Nephron (organoid): ENCODE data around the gene SHANK1.

ENCODE experiments used
- H3K27ac Mint-ChIP-seq, 3 experiments: 2 replicates each; pipeline ENCODE4 v1.8.0; 2020; ENCODE audit warnings: mixed read lengths in 3 of 3, mild to moderate bottlenecking in 2 of 3, moderate library complexity in 1 of 3
- H3K27me3 Mint-ChIP-seq: 2 replicates; pipeline ENCODE4 v1.8.0; 2021; ENCODE audit warnings: low read depth, mild to moderate bottlenecking, moderate library complexity, mixed read lengths
- H3K36me3 Mint-ChIP-seq: 2 replicates; pipeline ENCODE4 v1.8.0; 2020; ENCODE audit warnings: low read depth, mixed read lengths
- H3K4me1 Mint-ChIP-seq: 2 replicates; pipeline ENCODE4 v1.8.0; 2020; ENCODE audit warnings: mixed read lengths
- H3K4me3 Mint-ChIP-seq, 3 experiments: 2 replicates each; pipeline ENCODE4 v1.8.0; 2020; ENCODE audit warnings: mild to moderate bottlenecking in 3 of 3, mixed read lengths in 3 of 3, moderate library complexity in 2 of 3
- H3K9me3 Mint-ChIP-seq: 2 replicates; pipeline ENCODE4 v1.8.0; 2020; ENCODE audit warnings: mixed read lengths
- TF ChIP-seq, protein P1 (sequence below), 3 experiments: fragments of 200-600 bp; sonication (generic); IDR thresholded peaks; one replicate each; pipeline ENCODE4 v1.5.0; 2021; ENCODE audit warnings: antibody characterized with exemption in 3 of 3; ENCODE audit not compliant: unreplicated experiment in 3 of 3

SHANK1 gene

GRCh38 chr19:50676625-50677197 is 42.9 kb downstream of the SHANK1 start:
- Mint-ChIP-seq H3K36me3 (peaks cover 16% of the 10 kb centered on the region), H3K27ac (no peak overlapping the region), H3K4me1 (no peaks in the 10 kb centered on the region), H3K4me3 (no peak overlapping the region), H3K27me3 (peaks cover 74% of the 10 kb centered on the region), H3K9me3 (no peaks in the 10 kb centered on the region)
- TF ChIP-seq, protein P1, sequence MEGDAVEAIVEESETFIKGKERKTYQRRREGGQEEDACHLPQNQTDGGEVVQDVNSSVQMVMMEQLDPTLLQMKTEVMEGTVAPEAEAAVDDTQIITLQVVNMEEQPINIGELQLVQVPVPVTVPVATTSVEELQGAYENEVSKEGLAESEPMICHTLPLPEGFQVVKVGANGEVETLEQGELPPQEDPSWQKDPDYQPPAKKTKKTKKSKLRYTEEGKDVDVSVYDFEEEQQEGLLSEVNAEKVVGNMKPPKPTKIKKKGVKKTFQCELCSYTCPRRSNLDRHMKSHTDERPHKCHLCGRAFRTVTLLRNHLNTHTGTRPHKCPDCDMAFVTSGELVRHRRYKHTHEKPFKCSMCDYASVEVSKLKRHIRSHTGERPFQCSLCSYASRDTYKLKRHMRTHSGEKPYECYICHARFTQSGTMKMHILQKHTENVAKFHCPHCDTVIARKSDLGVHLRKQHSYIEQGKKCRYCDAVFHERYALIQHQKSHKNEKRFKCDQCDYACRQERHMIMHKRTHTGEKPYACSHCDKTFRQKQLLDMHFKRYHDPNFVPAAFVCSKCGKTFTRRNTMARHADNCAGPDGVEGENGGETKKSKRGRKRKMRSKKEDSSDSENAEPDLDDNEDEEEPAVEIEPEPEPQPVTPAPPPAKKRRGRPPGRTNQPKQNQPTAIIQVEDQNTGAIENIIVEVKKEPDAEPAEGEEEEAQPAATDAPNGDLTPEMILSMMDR (IDR thresholded peaks at IDR 0.05; ENCODE audit: unreplicated experiment in 3 of 3), result no peak

DNA sequence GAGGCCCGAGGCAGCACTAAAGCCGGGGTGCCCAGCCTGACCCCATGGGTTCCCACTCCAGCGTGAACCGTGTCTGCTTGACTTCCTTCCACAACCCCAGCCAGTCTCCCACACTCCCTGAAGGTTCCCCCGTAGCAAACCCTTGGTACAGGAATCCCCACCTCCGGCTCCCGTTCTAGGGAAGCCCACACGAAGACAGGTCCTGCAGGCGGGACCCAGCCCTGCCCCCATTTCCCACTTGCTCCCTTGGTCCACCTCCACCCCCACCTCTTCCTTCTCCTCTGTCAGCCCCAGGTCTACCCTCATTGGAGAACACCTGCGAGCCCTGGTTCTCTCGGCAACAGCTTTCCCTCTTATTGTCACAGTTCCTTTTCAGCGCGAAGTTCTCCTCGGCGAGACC is 46.5 kb downstream of the SHANK1 start:
- TF ChIP-seq, protein P1 (IDR thresholded peaks at IDR 0.05; ENCODE audit: unreplicated experiment in 3 of 3), result no peak

DNA sequence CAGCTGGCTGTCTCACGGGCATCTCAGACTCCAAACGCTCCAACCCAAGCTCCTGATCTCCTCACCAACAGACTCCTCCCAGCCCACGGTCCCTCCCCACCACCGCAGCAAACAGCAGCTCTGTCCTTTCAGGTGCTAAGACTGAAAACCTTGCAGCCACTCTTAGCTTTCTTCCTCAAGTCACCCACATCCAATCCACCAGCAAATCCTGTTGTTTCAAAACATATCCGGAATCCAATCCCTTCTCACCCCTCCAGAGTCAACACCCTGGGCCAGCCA is 49.6 kb downstream of the SHANK1 start:
- H3K4me1 Mint-ChIP-seq, result peaks cover 11% of the 10 kb centered on the region
- H3K9me3 Mint-ChIP-seq, result no peaks in the 10 kb centered on the region
- peaks cover 5% of the 10 kb centered on the region for H3K36me3 Mint-ChIP-seq
- peak overlapping the region in 1 of 3 experiments; percentile 50 for H3K27ac Mint-ChIP-seq
- peak overlapping the region in 2 of 3 experiments; percentile 28 to 31 for H3K4me3 Mint-ChIP-seq
- H3K27me3 Mint-ChIP-seq, result peaks cover 78% of the 10 kb centered on the region
- TF ChIP-seq, protein P1 (IDR thresholded peaks at IDR 0.05; ENCODE audit: unreplicated experiment in 3 of 3), result no peak

More for the DNA sequence above, 46.5 kb downstream of the SHANK1 start:
- Mint-ChIP-seq H3K4me1 (peaks cover 11% of the 10 kb centered on the region), H3K36me3 (peaks cover 16% of the 10 kb centered on the region), H3K9me3 (no peaks in the 10 kb centered on the region), H3K27ac (no peak overlapping the region), H3K4me3 (no peak overlapping the region), H3K27me3 (peaks cover 76% of the 10 kb centered on the region)

- H3K9me3 Mint-ChIP-seq, result no peaks in the 10 kb centered on the region
- TF ChIP-seq, protein P1 (IDR thresholded peaks at IDR 0.05; ENCODE audit: unreplicated experiment in 3 of 3), result peak; percentile 78 to 80 (median 78)
- peaks cover 78% of the 10 kb centered on the region for H3K27me3 Mint-ChIP-seq
- H3K27ac Mint-ChIP-seq, result peak overlapping the region in 1 of 3 experiments; percentile 50
- peaks cover 5% of the 10 kb centered on the region for H3K36me3 Mint-ChIP-seq
- H3K4me1 Mint-ChIP-seq, result peaks cover 11% of the 10 kb centered on the region
- peak overlapping the region; percentile 35 to 63 (median 41) for H3K4me3 Mint-ChIP-seq
Measured at GRCh38 chr19:50669302-50670101, 50.1 kb downstream of the SHANK1 start.

DNA sequence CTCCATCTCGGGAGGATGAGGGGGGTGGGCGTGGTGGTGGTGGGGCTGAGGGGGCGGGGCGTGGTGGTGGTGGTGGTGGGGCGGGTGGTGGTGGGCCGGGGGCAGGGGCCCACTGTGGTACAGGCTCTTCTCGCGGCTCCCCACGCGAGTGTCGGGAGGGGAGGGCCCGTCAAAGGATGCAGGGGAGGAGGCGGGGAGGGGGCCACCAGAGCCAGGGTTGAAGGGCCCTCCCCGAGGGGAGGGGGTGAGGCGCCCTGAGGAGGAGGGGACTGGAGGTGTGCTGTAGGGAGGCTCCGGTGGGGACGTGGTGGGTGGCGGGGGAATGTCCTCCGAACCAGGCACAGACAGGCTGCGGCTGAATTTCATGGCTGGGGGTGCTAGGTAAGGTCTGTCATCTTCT is 50.7 kb downstream of the SHANK1 start:
- Mint-ChIP-seq H3K4me3 (peak overlapping the region; percentile 35 to 63 (median 41)), H3K9me3 (no peaks in the 10 kb centered on the region), H3K36me3 (peaks cover 5% of the 10 kb centered on the region), H3K27ac (no peak overlapping the region), H3K27me3 (peaks cover 78% of the 10 kb centered on the region), H3K4me1 (peaks cover 11% of the 10 kb centered on the region)
- TF ChIP-seq, protein P1 (IDR thresholded peaks at IDR 0.05; ENCODE audit: unreplicated experiment in 3 of 3), result no peak
